ENCODE data around the gene DAP3. TPM values are rescaled to one million over a fixed set of nuclear protein-coding genes. Genes with fewer than 3 reads are reported as not detected.
"Not testable (repeated sequence)": the region's sequence is repeated elsewhere in the genome, so short reads cannot be mapped to it uniquely, and the experiment has no call there.

Gene DAP3
- total RNA-seq, 1 donor from 2014 or later, result 156 TPM

DNA sequence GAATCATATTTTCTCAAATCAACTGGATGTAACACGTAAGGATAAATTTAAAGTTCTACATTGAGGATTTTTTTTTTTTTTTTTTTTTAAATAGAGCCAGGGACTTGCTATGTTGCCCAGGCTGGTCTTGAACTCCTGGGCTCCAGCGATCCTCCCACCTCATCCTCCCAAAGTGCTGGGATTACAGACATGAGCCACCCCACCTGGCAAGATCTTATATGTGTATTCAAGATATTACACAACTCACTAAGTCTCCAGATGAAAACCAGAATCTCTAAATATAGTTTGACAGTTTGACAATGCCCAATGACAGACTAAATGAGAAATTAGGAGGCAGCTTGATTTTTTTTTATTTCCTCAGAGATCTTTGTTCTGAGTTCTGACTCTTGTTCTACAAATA, 7.1 kb upstream of the DAP3 start:
- intact Hi-C loops (cut with micrococcal nuclease), result no loop called here

DNA sequence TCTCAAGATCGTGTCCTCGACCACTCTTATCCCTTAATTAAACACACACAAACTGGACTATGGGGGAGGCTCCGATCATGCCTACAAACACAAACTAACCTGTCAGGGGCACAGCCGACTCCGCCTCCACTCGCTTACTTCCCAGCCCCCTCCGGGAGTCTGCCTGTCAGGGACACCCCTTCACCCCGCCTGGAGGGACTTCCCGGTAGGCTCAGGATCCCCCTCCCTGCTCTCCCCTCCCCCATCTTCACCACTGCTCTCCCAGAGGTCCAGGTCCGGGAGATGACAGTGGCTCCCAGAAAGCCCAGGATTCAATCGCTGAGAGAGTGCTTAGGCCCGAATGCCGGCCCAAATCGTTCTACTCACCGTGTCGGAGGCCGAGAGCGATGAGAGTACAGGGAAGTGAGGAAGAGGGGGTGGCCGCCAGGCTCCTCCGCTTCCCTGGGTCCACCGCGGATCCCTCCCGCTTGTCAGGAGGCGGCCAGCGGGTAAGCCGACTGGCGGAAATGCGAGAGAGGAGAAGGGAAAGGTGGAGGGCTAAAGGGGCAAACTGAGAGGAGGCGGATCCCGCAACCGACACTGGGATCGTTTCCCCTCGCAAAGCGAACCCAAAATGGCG, 1.1 kb upstream of the DAP3 start:
- intact Hi-C loops (cut with micrococcal nuclease), result loop anchor here (1.0 to 5.0 kb wide), 7 partner anchors 29 to 494 kb away; partner anchors contain the start of genes LAMTOR2, MSTO1 and SYT11

DNA sequence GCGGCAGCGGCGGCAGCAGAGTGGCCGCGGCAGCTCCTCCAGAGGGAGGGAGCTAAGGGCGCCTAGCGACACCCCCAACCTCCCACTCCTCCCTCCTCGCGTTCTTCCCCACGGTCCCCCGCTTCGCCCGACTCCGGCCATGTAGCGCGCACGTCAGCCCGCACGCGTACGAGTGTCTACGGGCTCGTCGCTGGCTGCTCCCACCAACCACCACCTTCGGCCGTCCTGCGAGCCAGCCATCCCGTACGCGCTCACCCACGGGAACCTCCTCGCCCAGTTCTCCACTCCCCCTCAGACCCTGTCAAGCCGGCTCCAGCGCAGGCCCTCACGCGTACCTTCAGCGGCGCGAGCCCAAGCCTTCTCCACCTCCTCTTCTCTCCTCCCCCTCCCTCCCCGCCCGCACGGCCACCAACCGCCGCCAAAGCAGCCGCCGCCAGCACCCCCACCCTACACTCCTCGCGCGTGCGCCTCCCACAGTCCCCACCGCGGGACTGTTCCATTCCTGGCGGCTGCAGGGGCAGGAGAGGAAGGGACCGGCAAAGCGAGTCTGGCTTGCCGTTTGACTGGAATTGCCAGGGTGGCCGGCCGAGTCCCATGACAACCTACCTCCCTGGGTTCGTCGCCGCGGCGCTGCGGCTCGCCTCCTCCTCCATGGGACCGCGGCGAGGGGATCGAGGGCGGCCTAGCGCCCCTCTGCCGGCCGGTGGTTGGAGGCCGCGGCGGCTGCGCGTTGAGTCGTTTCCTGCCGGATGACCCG, 389 bp upstream of the DAP3 start, which contains the start of gene YY1AP1:
Gene YY1AP1, minus strand, starts transcription at position 451 of the 757 bp plus-strand sequence. CDS start 8,338 bp downstream, outside the sequence.
- intact Hi-C loops (cut with micrococcal nuclease), result loop anchor here (1.0 to 5.0 kb wide), 8 partner anchors 28 to 494 kb away; partner anchors contain the start of genes LAMTOR2, MSTO1 and SYT11

DNA sequence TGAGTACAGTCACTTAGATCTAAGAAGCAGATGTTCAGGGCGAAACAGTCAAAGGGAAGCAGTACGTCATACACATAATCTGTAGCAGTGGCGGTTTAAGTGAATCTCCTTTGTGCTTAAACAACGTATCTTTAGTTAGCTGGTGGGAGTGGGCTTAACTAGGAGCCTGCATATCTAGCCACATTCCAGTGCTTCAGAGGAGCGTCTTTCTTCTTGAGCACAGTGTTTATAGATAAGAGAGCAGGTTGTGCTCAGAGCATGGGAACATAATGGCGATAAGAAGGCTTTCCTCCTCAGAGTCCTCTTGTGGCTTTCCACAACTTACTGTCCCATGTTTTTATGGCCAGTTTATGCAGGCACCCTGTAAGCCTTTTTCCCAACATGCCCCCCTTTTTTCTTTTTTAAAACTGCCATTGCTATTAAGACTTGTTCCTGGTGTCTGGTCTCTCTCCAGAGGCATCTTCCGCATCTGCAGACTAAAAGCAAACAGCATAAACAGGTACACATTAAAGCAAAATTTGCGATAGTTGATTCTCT, 3.2 kb downstream of the DAP3 start:
- intact Hi-C loops (cut with micrococcal nuclease), result no loop called here

DNA sequence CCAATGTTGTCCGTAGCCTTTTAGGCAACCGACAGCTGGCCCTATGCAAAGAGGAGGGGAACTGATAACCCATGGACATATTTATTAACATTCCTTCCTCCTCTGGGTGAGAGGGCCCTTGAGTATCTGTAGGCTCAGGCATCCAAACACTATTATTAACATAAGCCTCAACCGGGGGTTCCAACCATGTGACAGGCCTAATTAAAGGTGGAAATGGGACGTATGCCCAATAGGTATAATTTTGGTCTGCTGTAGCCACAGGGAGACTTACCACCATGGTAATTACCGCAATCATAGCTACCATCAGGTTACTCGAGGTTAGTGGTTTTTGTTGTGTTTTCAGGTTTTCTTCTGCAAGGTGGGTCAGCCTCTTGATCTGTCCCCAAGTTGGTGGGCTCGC, 5.3 kb downstream of the DAP3 start:
- intact Hi-C loops (cut with micrococcal nuclease), result no loop called here

DNA sequence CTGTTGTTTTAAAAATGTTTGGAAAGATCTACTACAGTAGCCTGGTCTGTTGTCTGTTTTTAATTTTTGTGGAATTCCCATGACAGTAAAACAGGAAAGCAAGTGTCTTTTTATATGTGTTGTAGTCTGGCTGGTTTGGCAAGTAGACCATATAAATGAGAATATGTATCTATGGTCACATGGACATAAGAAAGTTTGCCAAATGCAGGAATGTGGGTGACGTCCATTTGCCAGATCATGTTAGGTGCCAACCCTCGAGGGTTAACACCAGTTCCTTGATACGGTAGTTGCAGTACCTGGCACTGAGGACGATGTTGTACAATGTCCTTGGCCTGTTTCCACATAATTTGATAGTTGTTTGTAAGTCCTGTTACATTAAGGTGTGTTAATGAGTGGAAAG, 6.2 kb downstream of the DAP3 start:
- intact Hi-C loops (cut with micrococcal nuclease), result no loop called here

DNA sequence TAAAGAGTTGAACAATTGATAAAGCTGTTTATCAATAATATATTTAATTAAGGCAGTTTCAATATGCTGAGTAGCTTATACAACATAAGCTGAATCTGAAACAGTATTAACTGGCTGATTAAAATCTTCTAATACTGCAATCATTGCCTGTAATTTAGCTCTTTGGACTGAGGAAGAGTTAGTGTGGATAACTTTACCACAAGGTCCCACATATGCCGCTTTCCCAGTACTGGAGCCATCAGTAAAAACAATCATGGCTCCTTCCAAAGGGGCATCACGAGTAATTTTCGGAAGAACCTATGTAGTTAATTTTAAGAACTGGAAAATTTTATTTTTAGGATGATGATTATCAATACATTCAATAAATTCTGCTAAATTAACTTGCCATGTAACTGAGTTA, 6.7 kb downstream of the DAP3 start:
- intact Hi-C loops (cut with micrococcal nuclease), result no loop called here

DNA sequence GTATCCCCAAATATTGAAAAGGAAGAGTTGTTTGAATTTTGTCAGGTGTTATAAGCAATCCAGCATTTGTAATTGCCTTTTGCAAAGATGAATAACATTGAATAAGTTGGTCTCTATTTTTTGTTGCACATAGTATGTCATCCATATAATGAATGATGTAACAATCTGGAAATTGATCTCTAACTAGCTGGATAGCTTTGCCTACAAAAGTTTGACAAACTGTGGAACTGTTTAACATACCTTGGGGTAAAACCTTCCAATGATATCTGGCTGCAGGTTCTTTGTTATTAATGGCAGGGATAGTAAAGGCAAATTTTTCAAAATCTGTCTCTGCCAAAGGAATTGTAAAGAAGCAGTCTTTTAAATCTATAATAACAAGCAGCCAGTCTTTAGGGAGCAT, 7.6 kb downstream of the DAP3 start:
- intact Hi-C loops (cut with micrococcal nuclease), result no loop called here

DNA sequence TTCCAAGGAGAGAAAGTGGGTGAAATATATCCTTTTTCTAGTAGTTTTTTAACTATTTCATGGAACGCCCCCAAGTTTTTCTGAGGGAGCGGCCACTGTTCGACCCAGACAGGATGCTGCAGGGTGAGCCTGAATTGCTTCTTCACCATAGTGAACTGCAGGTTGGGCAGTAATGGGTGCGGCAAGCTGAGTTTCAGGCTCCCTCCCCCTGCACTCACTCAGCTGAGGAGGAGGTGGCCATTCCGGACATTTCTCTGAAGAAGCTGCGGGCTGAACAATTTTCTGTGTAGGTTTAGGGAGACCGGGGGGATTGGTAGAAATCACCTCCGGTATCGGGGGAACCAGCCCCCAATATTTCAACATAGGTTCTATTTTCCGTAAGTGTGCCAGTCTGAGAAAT, 8.2 kb downstream of the DAP3 start:
- intact Hi-C loops (cut with micrococcal nuclease), result no loop called here

DNA sequence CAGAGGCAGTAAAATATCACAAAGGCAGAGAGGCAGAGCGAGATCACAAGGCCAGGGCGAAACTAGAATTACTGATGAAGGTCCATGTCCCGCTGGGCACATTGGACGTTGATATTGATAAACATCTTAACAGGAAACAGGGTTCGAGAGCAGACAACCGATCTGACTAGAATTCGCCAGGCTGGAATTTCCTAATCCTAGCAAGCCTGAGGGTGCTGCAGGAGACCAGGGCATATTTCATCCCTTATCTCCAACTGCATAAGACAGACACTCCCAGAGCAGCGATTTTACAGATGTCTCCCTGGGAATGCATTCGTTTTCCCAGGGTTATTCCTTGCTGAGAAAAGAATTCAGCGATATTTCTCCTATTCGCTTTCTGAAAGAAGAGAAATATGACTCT, 8.7 kb downstream of the DAP3 start:
- intact Hi-C loops (cut with micrococcal nuclease), result not testable (repeated sequence)

DNA sequence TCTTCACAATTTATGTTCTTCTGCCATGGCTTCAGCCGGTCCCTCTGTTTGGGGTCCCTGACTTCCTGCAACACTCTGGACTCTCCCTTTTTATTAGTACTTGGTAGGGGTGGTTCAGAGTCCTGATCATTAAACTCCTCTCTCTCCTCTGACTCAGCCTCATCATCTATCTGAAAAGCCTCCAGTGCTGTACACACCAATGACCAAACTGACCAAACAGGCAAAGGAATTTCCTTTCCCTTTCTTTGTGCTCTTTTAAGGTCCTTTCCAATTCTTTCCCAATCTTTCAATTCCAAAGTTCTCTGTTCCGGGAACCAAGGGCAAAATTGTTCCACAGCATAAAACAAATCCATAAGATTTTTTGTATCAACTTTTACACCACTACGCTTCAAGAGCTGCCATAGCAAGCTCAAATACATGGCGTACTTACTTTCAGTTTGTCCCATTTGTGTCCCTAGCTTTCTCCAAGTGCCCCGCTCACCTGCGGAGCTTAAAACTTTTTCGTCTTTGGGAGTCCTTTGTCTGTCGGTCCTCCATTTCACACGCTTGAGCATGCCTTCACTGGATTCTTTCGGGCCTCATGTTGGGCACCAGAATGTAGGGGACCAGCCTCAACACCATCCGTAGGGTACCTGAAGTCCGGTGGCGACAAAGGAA, 9.6 kb downstream of the DAP3 start:
- intact Hi-C loops (cut with micrococcal nuclease), result no loop called here

DNA sequence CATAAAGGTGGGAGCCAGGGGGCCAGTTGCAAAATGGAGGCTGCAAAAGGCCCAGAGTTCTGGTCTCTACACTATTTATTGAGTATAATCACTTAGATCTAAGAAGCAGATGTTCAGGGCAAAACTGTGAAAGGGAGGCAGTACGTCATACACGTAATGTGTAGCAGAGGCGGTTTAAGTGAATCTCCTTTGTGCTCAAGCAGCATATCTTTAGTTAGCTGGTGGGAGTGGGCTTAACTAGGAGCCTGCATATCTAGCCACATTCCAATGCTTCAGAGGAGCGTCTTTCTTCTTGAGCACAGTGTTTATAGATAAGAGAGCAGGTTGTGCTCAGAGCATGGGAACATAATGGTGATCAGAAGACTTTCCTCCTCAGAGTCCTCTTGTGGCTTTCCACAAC, 10.2 kb downstream of the DAP3 start:
- intact Hi-C loops (cut with micrococcal nuclease), result not testable (repeated sequence)

DNA sequence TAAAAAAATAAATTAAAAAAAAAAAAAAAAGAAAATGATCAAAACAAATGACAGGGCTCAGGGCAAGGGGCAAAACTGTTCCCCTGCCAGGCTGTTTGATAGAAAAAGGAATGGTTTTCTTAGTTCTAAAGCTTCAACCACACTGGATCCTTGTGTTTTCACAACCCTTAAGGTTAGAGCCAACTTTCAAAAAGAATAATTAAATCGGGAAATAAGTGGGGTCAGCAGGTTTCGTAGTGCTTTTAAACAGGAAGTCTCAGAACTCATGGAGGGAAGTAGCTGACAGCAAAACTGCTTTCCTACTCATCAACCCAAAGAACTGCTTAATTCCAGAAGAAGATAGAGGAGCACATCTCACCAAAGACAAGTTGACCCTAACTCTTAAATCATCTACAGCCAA, 12.8 kb downstream of the DAP3 start:
- intact Hi-C loops (cut with micrococcal nuclease), result not testable (repeated sequence)

DNA sequence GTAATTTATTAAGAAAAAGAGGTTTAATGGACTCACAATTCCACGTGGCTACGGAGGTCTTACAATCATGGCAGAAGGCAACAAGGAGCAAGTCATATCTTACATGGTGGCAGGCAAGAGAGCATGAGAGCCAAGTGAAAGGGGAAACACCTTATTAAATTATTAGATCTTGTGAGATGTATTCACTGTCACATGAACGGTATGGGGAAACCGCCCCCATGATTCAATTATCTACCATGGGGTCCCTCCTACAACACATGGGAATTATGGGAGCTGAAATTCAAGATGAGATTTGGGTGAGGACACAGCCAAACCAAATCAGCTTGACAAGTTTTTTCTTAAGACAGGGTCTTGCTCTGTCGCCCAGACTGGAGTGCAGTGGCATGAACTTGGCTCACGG, 14.3 kb downstream of the DAP3 start:
- intact Hi-C loops (cut with micrococcal nuclease), result no loop called here

DNA sequence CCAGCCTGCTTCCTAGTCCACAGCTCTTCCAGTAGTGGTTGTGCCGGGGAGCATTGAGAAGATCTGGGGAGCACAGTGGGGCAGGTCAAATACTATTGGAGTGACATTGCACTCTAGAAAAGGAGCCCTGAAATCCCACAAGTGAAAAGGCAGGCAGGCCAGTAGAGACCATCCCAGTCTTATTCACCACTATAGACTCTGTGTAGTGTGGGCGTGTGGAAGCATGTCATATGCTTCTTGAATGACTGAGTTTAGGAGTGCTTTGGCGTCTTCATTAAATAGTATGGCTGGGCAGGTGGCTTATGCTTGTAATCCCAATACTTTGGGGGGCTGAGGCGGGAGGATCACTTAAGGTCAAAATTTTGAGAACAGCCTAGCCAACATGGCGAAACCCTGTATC, 15.5 kb downstream of the DAP3 start:
- intact Hi-C loops (cut with micrococcal nuclease), result not testable (repeated sequence)

DNA sequence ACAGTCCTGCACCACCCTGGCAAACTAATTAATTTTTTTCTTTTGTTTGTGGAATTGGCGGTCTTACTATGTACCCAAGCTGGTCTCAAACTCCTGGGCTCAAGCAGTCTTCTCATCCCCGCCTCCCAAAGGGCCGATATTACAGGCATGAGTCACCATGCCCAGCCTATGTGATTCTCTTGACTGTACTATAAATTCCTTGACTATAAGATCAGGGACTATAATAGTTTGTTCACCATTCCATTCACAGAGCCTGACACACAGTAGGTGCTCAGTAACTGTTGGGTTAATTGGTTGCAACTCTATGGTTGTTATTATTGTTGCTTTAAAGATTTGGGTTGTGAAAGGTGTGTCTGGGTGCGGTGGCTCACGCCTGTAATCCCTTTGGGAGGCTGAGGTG, 17.2 kb downstream of the DAP3 start:
- intact Hi-C loops (cut with micrococcal nuclease), result no loop called here

DNA sequence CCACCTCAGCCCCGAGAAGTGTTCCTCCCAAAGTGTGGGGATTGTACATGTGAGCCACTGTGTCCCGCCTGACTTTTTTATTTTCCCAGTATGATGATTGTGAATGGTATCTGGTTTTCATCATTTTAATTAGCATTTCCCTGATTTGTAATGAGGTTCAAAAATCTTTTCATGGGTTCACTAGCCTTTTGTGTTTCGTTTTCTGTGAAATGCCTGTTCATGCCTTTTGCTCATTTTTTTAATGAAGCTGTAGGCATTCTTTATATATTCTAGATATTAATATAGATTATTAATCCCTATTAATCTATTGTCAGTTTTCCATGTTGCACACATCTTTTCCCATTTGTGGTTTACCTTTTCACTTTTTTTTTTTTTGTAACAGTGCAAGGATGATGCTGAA, 20.5 kb downstream of the DAP3 start:
- intact Hi-C loops (cut with micrococcal nuclease), result no loop called here

DNA sequence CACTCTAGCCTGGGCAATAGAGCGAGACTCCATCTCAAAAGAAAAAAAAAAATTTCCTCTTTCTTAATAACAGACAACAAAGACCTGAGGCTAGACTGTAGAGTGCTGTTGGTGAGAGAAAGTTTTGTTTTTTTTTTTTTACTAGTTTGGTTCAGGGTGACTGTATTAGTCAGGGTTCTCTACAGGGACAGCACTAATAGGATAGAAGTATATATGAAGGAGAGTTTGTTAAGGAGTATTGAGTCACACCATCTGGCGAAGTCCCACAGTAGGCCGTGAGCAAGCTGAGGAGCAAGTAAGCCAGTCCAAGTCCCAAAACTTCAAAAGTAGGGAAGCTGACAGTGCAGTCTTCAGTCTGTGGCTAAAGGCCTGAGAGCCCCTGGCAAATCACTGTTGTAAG, 22.6 kb downstream of the DAP3 start:
- intact Hi-C loops (cut with micrococcal nuclease), result not testable (repeated sequence)

DNA sequence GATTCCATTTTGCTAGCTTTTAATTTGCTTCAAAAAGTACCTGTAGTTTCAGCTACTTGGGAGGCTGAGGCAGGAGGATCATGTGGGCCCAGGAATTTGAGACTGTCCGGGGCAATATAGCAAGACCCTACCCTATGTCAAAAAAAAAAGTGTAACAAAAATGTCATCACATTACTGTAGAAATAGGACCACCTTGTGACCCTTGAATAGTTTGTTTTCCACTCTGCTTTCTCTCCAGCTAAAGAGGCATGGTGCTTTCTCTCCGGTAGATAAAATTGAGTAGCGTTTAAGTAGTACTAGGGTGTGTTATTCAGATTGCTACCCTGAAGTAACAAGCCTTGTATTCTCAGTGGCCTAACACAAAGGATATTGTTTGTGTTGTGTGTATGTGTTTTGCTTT, 23.7 kb downstream of the DAP3 start:
- intact Hi-C loops (cut with micrococcal nuclease), result not testable (repeated sequence)

DNA sequence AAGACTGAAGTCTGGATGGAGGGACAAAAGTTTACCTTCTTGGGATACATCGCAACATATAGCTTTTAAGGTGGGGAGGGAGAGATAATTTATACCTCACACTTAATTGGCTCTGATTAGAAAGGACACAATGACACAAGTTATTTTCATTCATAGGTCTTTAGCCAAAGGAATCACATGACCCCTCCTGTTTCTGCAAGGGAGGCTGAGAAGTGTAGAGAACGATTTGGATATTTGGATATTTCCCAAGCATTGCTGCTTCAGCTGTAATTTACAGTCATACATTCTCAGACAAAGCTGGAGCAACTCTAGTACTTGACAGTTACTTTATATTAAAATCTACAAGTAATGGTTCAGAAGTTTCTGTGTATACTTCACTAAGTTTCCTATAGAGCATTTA, 24.2 kb downstream of the DAP3 start:
- intact Hi-C loops (cut with micrococcal nuclease), result no loop called here

DNA sequence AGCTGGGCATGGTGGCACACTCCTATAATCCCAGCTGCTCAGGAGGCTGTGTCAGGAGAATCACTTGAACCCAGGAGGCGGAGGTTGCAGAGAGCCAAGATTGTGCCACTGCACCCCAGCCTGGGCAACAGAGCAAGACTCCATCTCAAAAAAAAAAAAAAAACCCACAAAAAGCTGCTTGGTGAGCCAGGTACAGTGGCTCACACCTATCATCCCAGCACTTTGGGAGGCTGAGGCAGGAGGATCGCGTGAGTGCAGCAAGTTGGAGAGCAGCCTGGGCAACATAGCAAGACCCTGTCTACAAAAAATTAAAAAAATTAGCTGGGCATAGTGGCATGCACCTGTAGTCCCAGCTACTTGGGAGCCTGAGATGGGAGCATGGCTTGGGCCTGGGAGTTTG, 26.2 kb downstream of the DAP3 start:
- intact Hi-C loops (cut with micrococcal nuclease), result not testable (repeated sequence)

DNA sequence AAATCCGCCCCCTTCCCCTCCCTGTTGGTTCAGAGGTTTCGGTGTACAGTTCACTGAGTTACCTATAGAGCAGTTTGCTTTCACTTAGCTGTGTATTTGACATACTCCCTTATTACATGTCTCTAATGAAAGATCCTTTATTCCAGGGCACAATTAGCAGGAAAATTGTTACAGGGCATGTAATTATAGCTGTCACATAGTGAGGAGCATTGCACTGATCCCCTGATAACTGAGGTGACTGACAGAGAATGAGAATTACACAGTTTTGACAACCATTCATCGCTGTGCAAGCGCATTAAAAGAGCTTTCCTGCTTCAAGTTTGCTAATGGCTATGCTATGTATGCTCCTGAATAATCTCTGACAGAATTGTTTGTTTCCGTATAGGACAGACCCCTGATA, 26.9 kb downstream of the DAP3 start:
- intact Hi-C loops (cut with micrococcal nuclease), result loop anchor here (2.0 kb wide), 1 partner anchor 27 kb away; the partner anchor contains the start of genes DAP3 and YY1AP1
